T-helper 1 cell treated with Interleukin-12 subunit alpha and Interleukin-12 subunit beta and Interleukin-4 antibody, amounts not matched to agents 30 μg/mL and 1 μg/mL, for 36 hours (primary cell): ENCODE results near the gene COL4A1.
A peak's percentile ranks its signal among the peaks of the same experiment; 100 is the strongest.

ENCODE experiments used
- H3K27ac Mint-ChIP-seq: one replicate; pipeline ENCODE4 v1.8.0; 2021; ENCODE audit warnings: mild to moderate bottlenecking, mixed read lengths
- H3K27me3 Mint-ChIP-seq: one replicate; pipeline ENCODE4 v1.8.0; 2021; ENCODE audit warnings: low read depth, mixed read lengths
- H3K36me3 Mint-ChIP-seq: one replicate; pipeline ENCODE4 v1.8.0; 2021; ENCODE audit warnings: low read depth, mixed read lengths
- H3K4me1 Mint-ChIP-seq: one replicate; pipeline ENCODE4 v1.8.0; 2021; ENCODE audit warnings: low read depth, mixed read lengths
- H3K4me3 Mint-ChIP-seq: one replicate; pipeline ENCODE4 v1.8.0; 2021; ENCODE audit warnings: mild to moderate bottlenecking, moderate library complexity, mixed read lengths
- H3K9me3 Mint-ChIP-seq: one replicate; pipeline ENCODE4 v1.8.0; 2021; ENCODE audit warnings: mixed read lengths

COL4A1 gene

DNA sequence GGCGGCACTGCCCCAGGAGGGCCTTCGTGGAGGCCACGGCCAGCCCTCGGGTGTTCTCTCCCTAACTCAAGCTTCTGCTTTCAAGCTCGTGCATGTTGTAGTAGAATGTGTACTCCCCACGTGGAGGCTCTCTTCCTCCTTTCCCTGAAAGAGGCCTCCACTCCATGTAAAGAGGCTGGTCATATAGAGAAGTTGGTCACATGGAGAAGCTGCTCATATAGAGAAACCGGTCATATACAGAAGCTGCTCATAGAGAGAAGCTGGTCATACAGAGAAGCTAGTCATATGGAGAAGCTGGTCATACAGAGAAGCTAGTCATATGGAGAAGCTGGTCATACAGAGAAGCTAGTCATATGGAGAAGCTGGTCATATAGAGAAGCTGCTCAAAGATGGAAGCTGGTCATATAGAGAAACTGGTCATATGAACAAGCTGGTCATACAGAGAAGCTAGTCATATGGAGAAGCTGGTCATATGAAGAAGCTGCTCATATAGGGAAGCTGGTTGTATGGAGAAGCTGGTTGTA lies 152.5 kb downstream of the COL4A1 start:
- Mint-ChIP-seq H3K4me1 (no peaks in the 10 kb centered on the region), H3K27me3 (no peaks in the 10 kb centered on the region), H3K27ac (no peak overlapping the region), H3K4me3 (no peak overlapping the region), H3K36me3 (no peaks in the 10 kb centered on the region), H3K9me3 (peaks cover 3% of the 10 kb centered on the region)

DNA sequence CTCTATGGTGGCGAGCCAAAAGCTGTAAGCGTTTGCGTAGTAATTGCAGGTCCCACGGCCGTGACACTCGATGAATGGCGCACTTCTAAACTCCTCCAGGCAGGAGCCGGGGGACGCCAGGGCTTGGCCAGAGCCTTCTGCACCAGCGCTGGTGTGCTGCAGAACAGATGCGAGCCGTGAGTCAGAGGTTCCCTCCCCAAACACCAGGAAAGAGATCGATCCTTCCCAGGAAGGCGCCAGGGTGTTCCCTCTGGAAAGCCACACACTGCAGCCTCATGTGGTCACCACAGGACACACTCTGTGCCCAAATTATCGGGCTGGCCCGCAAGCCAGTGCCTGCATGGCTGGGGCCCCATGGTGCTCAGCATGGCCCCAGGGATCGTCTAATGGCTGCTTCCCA lies 154.6 kb downstream of the COL4A1 start:
- H3K27me3 Mint-ChIP-seq: no peaks in the 10 kb centered on the region
- no peaks in the 10 kb centered on the region for H3K36me3 Mint-ChIP-seq
- H3K4me3 Mint-ChIP-seq: no peak overlapping the region
- no peak overlapping the region for H3K27ac Mint-ChIP-seq
- no peaks in the 10 kb centered on the region for H3K4me1 Mint-ChIP-seq
- H3K9me3 Mint-ChIP-seq: peaks cover 3% of the 10 kb centered on the region

DNA sequence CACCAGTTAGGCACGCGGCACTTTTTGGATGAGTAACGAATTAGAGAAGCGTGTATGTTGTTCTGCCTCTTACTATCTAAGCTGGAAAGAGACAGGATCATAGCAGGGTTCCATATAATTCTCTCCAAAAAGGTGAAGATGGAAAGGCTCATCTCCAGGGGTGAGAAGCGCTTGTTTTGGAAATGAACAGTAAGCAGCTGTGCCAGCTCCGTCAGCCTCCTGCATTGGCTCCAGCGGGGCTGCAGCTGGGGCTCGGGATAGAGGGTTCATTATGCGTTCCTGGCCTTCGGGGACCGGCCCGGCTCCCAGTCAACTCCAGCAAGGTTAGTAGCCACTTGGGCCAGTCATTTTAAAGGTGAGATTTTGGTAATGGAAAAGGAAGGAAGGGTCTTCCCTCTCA lies 155.5 kb downstream of the COL4A1 start:
- no peaks in the 10 kb centered on the region for H3K4me1 Mint-ChIP-seq

DNA sequence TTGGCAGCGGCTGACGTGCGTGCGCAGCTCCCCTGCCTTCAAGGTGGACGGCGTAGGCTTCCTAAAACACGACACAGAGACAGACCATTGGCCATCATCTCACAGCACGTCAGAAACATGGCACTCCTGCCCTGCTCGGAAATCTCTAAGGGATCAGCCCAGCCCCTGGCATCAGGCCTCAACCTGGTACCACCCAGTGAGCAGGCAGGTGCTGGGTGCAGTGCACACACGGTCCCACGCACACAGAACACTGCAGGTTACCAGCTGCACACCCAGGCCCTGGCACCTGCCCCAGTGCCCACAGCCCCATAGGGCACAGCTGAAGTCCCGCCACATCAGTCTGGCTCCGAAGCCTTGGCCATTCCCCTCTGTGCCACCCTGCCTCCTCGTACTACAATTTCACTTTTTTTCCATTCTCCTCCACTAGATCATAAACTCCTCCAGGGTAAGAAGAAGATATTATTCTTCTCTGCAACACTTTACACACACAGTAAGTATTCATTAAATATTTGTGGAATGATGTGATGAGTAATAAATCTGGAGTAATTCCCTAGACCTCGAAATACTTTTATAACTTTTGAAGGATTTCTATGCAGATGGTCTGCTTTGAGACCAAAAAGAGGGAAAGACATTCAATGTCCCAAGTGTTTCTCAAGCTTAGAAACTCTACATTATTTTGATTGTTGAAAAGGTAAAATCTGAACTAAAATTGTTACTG lies 156.4 kb downstream of the COL4A1 start:
- Mint-ChIP-seq H3K9me3 (peaks cover 3% of the 10 kb centered on the region), H3K27ac (no peak overlapping the region), H3K4me3 (no peak overlapping the region), H3K27me3 (no peaks in the 10 kb centered on the region), H3K4me1 (no peaks in the 10 kb centered on the region), H3K36me3 (no peaks in the 10 kb centered on the region)

More for the DNA sequence above, 155.5 kb downstream of the COL4A1 start:
- Mint-ChIP-seq H3K27ac (no peak overlapping the region), H3K9me3 (peaks cover 3% of the 10 kb centered on the region), H3K27me3 (no peaks in the 10 kb centered on the region), H3K36me3 (no peaks in the 10 kb centered on the region), H3K4me3 (no peak overlapping the region)

DNA sequence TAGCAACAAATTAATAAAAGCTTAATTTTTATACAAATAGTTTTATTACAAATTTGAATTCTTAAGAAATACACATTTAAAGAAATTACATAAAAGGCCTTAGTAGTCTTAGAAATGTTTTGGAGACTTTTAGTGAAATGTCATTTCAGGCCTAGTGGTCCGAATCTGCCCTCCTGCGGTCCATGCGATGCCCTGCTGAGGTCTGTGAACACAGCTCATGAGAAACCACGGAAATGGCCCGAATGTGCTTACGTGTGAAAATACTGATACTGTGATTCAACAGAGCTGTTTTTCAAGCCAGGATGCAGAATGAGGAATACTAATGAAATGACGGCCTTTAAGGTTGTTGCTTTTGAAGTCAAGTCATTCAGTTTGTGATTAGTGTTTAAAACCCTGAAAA lies 157.9 kb downstream of the COL4A1 start:
- Mint-ChIP-seq H3K27ac (no peak overlapping the region), H3K27me3 (peaks cover 2% of the 10 kb centered on the region), H3K36me3 (no peaks in the 10 kb centered on the region), H3K4me1 (no peaks in the 10 kb centered on the region), H3K4me3 (no peak overlapping the region), H3K9me3 (no peaks in the 10 kb centered on the region)

DNA sequence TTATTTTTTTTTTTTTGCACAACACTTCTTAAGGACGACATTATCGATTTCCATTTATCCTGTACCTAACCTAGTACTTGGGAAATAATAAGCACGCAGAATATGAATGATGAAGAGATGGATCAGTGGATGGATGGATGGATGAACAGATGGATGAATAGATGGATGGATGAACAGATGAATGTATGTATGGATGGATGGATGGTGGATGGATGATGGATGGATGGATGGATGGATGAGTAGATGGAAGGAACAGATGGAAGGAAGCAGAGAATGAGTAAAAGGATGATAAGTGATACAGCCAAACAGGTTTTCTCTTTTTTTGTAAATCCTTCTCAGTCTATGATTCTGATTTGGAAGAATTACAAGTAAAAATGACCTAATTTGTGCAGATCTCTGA lies 166.9 kb downstream of the COL4A1 start:
- Mint-ChIP-seq H3K4me1 (peaks cover 12% of the 10 kb centered on the region), H3K9me3 (no peaks in the 10 kb centered on the region), H3K36me3 (no peaks in the 10 kb centered on the region), H3K27me3 (peaks cover 49% of the 10 kb centered on the region), H3K4me3 (no peak overlapping the region), H3K27ac (no peak overlapping the region)

DNA sequence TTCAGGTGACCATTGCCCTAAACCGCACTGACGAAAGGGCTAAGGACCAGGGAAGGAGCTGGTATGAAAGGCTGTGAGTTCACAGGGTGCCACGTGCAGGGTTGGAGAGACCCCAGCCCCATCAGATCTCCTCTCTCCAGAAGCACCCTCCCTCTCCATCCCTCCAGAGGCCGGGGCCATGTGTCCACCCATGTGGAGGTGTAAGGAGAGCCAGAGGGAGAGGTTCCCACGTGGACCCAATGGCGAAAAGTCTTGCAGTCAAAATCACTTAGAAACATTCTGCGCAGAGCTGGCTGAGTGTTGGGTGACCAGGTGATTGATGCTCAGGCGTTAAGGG lies 168.3 kb downstream of the COL4A1 start:
- H3K36me3 Mint-ChIP-seq: no peaks in the 10 kb centered on the region
- peaks cover 12% of the 10 kb centered on the region for H3K4me1 Mint-ChIP-seq
- H3K9me3 Mint-ChIP-seq: no peaks in the 10 kb centered on the region
- H3K27me3 Mint-ChIP-seq: peaks cover 44% of the 10 kb centered on the region
- H3K27ac Mint-ChIP-seq: no peak overlapping the region
- peak overlapping the region; percentile 1 for H3K4me3 Mint-ChIP-seq

DNA sequence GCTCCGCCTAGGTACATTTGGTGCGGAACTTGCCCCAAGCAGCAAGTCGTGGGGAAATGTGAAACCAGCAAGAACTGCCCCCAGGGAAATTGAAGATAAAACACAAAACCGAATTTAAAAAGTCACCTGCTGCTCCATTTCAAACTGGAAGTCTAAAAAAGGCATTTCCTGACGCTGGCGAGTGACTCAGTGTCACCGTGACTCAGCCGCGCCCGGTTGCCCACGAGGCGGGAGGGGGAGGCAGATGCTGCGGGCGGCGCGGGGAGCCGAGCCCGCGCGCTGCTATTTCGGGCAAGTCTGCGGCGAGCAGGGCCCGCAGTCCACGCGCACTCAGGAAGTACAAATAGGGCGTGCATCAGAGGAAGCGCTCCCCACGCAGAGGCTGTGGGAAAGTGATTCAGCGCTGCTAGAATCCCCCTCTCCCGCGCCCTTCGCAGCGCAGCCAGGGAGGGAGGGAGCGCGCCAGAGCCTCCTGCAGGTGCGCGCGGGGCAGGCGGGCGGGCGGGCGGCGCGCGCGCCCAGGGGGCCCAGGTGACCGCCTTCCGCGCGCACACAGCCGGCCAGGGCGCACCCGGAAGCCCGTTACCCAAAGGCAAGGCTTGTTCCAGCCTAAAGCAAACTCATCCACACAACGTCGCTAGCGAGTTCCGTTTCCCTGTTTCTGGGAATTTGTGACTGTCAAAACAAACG lies 168.8 kb downstream of the COL4A1 start:
- Mint-ChIP-seq H3K4me3 (peak overlapping the region; percentile 81), H3K9me3 (no peaks in the 10 kb centered on the region), H3K36me3 (no peaks in the 10 kb centered on the region), H3K27ac (peak overlapping the region; percentile 53), H3K4me1 (peaks cover 12% of the 10 kb centered on the region), H3K27me3 (peaks cover 45% of the 10 kb centered on the region)

DNA sequence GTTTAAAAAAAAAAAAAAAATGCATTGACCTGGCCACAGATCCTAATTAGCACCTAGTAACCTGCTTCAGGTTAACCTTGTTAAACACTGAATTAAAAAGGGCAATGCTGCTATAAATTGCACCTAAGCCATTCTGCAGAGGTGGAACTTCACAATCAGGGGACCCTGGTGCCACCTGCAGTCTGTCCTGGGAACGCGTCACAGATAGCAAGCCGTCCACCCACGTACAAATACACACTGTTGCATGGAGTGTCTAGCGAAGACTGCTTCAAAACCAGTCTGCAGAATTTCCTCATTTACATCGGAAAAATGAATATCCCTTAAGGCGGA lies 169.3 kb downstream of the COL4A1 start:
- Mint-ChIP-seq H3K4me3 (peak overlapping the region; percentile 81), H3K27ac (peak overlapping the region; percentile 53), H3K4me1 (peaks cover 12% of the 10 kb centered on the region), H3K36me3 (no peaks in the 10 kb centered on the region), H3K27me3 (peaks cover 41% of the 10 kb centered on the region), H3K9me3 (no peaks in the 10 kb centered on the region)

DNA sequence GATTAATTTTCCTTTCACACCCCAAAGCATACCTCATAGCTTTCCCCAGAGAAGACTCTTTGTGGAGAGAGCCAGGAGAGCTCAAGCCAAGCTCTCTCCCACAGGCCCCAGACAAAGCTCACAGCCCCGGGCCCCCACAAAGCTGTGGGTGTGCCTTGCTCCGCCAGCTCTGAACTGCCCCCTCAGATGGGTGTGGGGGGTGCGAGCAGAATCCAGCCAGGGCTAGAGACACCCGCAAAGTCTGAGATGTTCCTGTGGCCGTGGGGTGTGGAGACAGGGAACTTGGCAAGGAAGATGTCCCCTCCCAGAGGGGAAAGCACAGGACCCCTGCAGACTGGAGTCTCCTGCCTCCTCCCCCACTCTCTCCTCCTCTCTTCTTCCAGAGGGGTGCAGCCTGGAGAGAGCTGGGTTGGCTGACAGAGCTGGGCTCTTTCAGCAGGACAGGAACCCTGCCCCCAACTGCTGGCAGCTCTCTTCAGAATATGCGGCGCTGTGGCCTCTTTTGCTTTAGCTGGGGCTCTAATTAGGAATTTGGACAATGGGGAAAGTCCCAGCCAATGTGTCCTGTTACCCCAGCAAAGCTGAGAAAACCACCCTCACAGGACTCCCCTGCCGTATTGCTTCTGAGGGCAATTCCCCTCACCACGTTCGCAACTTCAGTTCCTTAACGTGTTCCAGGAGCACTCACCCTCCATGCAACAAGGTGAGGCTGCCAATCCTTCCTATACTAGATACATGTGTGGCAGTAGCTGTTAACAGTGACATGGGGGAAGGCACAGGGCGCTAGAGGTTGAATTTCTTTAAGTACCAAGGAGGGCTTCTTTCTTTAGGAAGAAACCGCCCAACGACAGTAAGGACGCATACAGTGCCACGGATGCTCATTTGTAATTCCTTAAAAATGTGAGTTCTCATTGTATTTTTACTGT lies 170.0 kb downstream of the COL4A1 start:
- peaks cover 12% of the 10 kb centered on the region for H3K4me1 Mint-ChIP-seq
- H3K9me3 Mint-ChIP-seq: no peaks in the 10 kb centered on the region
- peak overlapping the region; percentile 81 for H3K4me3 Mint-ChIP-seq
- no peak overlapping the region for H3K27ac Mint-ChIP-seq
- H3K27me3 Mint-ChIP-seq: peaks cover 34% of the 10 kb centered on the region
- H3K36me3 Mint-ChIP-seq: no peaks in the 10 kb centered on the region

DNA sequence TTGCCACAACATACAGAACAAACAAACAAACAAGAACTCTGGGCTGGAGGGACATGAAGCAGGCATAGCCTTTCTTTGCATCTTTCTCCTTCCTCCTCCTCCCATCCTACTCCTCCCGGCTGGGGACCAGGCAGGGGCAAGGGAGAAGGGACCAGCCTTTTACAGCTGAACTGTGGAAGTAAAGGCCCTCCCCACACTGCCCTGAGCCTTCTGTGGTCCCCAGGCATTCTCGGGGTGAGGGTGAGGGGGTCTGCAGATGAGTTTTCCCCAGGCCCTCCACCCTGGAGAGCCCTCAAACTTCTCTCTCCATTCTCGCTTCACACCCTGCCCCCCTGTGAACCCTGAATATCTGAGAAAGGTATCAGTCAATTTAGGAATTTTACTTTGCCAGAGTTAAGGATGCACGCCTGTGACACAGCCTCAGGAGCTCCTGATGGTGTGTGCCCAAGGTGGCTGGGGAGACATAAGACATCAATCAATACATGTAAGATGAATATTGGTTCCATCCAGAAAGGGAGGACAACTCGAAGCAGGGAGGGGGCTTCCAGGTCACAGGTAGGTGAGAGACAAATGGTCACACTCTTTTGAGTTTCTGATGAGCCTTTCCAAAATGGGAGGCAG lies 170.9 kb downstream of the COL4A1 start:
- H3K4me3 Mint-ChIP-seq: no peak overlapping the region
- H3K36me3 Mint-ChIP-seq: no peaks in the 10 kb centered on the region
- peaks cover 34% of the 10 kb centered on the region for H3K27me3 Mint-ChIP-seq
- peaks cover 12% of the 10 kb centered on the region for H3K4me1 Mint-ChIP-seq
- H3K27ac Mint-ChIP-seq: peak overlapping the region; percentile 31
- no peaks in the 10 kb centered on the region for H3K9me3 Mint-ChIP-seq

DNA sequence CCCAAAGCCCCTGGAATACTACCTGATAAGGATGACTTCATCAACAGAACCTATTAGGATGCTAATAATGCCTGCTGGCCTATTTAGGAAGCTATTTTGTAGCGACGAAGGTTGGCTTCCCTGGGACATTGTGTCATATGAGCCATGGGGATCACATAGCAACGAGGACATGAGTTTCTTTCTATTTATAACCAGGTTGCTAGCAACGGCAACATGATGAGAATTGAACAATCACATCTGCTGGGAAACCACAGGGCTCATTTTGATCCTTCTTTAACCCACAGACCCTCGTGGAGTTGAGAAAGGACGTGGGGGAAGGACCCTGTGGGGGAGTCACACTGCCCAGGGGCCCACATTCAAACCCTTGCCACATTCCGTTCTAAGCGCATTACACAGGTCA lies 172.2 kb downstream of the COL4A1 start:
- Mint-ChIP-seq H3K4me1 (peaks cover 12% of the 10 kb centered on the region), H3K4me3 (no peak overlapping the region), H3K9me3 (no peaks in the 10 kb centered on the region), H3K36me3 (no peaks in the 10 kb centered on the region), H3K27me3 (peaks cover 29% of the 10 kb centered on the region), H3K27ac (no peak overlapping the region)

DNA sequence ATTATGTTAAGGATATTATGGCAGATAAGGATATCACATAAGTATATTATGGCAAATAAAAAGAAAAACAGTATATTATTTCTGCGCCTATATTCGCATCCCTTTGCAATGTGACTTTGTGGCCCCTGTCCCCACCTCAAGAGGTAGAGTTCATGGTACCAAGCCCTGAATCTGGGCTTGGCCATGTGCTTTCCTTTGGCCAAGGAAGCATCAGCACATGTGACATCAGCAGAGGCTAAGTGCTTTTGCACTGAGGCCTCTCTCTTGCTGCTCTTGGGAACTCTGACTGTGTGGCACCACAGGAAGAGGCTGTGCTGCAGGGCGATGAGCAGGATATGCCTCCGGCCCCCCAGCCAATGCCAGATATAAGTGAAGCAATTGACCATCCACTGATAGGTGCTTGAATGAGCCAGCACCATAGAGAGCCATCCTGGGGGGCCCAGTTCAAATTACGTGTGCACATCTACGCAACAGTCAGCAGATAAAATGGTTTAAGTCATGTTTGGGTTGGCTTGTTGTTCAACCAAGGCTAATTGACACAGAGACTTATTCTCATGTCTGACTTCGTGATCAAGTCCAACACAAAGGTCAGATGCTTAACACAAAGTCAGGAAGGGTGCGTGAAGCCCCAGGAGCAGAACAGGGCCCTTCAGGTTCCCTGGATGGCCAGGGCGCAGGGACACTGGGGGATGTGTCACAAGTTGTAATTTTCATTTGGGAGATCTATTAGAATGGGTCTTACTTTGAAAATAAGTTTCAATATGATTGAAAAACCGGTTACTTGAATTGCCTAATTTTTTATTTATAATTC lies 173.3 kb downstream of the COL4A1 start:
- no peak overlapping the region for H3K4me3 Mint-ChIP-seq
- peaks cover 18% of the 10 kb centered on the region for H3K27me3 Mint-ChIP-seq
- peaks cover 9% of the 10 kb centered on the region for H3K4me1 Mint-ChIP-seq
- no peaks in the 10 kb centered on the region for H3K9me3 Mint-ChIP-seq
- H3K27ac Mint-ChIP-seq: no peak overlapping the region
- H3K36me3 Mint-ChIP-seq: no peaks in the 10 kb centered on the region
